HEK293 (cell line): ENCODE measurements around the gene CTSF.

Experiments used
- CTCF ChIA-PET: fragments of 350-600 bp; formaldehyde crosslinking; extraction: SDS; loops from one replicate; lab custom pipeline; 2021; ENCODE audit warnings: antibody characterized with exemption; lab: Yijun Ruan, JAX
- POLR2A ChIA-PET: fragments of 300-600 bp; formaldehyde crosslinking; extraction: SDS; loops from one replicate; lab custom pipeline; 2020; ENCODE audit warnings: antibody characterized with exemption, inconsistent platforms; lab: Yijun Ruan, JAX
- H3K27ac ChIP-seq: fragments of 200-500 bp; sonication (Bioruptor generic); 2 replicates; pipeline ENCODE4 v1.5.1; 2014; ENCODE audit warnings: low read depth, low read length, control low read depth, inconsistent platforms; ENCODE audit errors: extremely low read depth
- H3K36me3 ChIP-seq, 2 experiments: fragments of 200-500 bp in 1 of 2; sonication (Bioruptor generic) in 1 of 2; 1 replicate in 1 of 2; 2 replicates in 1 of 2; pipeline ENCODE4 v1.5.1; 2014 to 2017; ENCODE audit warnings: inconsistent platforms in 2 of 2, low read length in 2 of 2; ENCODE audit not compliant: control insufficient read depth in 2 of 2, insufficient read depth in 1 of 2
- H3K4me1 ChIP-seq: fragments of 200-500 bp; sonication (Bioruptor generic); 2 replicates; pipeline ENCODE4 v1.5.1; 2014; ENCODE audit warnings: mild to moderate bottlenecking, low read length, inconsistent platforms; ENCODE audit not compliant: control insufficient read depth, insufficient read depth
- H3K4me3 ChIP-seq: 2 replicates; pipeline ENCODE4 v1.5.1; 2011; ENCODE audit warnings: low read depth, mild to moderate bottlenecking, control low read depth, low read length, moderate library complexity
- H3K9me3 ChIP-seq: fragments of 200-500 bp; sonication (Bioruptor generic); 2 replicates; pipeline ENCODE4 v1.5.1; 2014; ENCODE audit warnings: low read depth, low read length, inconsistent platforms; ENCODE audit not compliant: control insufficient read depth, insufficient read depth
- EGR2 ChIP-seq: fragments of 450-650 bp; formaldehyde crosslinking; IDR thresholded peaks from 2 replicates; pipeline ENCODE4 v1.5.1; 2016; ENCODE audit warnings: low read depth, missing biosample characterization, missing genetic modification characterization
- GLIS1 ChIP-seq: fragments of 450-650 bp; formaldehyde crosslinking; IDR thresholded peaks from 2 replicates; pipeline ENCODE4 v1.5.1; 2016; ENCODE audit warnings: missing biosample characterization, missing genetic modification characterization
- GLIS2 ChIP-seq: fragments of 450-650 bp; formaldehyde crosslinking; IDR thresholded peaks from 2 replicates; pipeline ENCODE4 v1.5.1; 2016; ENCODE audit warnings: missing biosample characterization, missing genetic modification characterization
- HOXC10 ChIP-seq: sonication (generic); formaldehyde crosslinking; IDR thresholded peaks from 2 replicates; pipeline ENCODE4 v1.8.1; 2023; ENCODE audit warnings: mild to moderate bottlenecking, missing genetic modification reagents
- IKZF3 ChIP-seq: fragments of 450-650 bp; IDR thresholded peaks from 2 replicates; pipeline ENCODE4 v1.5.0; 2018; ENCODE audit warnings: missing biosample characterization, mild to moderate bottlenecking, missing genetic modification characterization, moderate library complexity
- KLF9 ChIP-seq: fragments of 450-650 bp; formaldehyde crosslinking; IDR thresholded peaks from 2 replicates; pipeline ENCODE4 v1.5.1; 2016; ENCODE audit warnings: missing biosample characterization, missing genetic modification characterization, low read depth
- SP2 ChIP-seq: fragments of 450-650 bp; formaldehyde crosslinking; IDR thresholded peaks from 2 replicates; pipeline ENCODE4 v1.5.1; 2016; ENCODE audit warnings: missing biosample characterization, missing genetic modification characterization
- SP3 ChIP-seq: fragments of 450-650 bp; formaldehyde crosslinking; IDR thresholded peaks from 2 replicates; pipeline ENCODE4 v1.5.1; 2016; ENCODE audit warnings: missing biosample characterization, missing genetic modification characterization
- ZBTB8A ChIP-seq: fragments of 450-650 bp; formaldehyde crosslinking; IDR thresholded peaks from 2 replicates; pipeline ENCODE4 v1.5.1; 2016; ENCODE audit warnings: missing biosample characterization, missing genetic modification characterization
- ZFHX2 ChIP-seq: fragments of 450-650 bp; formaldehyde crosslinking; conservative IDR thresholded peaks from 2 replicates; pipeline ENCODE4 v1.5.1; 2016; ENCODE audit warnings: missing biosample characterization, missing genetic modification characterization
- ZFP69B ChIP-seq: fragments of 450-650 bp; formaldehyde crosslinking; IDR thresholded peaks from 2 replicates; pipeline ENCODE4 v1.5.1; 2016; ENCODE audit warnings: missing biosample characterization, missing genetic modification characterization
- ZNF157 ChIP-seq: fragments of 450-650 bp; formaldehyde crosslinking; IDR thresholded peaks from 2 replicates; pipeline ENCODE4 v1.5.1; 2016; ENCODE audit warnings: missing biosample characterization, missing genetic modification characterization
- ZNF433 ChIP-seq: fragments of 450-650 bp; formaldehyde crosslinking; IDR thresholded peaks from 2 replicates; pipeline ENCODE4 v1.5.1; 2016; ENCODE audit warnings: missing biosample characterization, missing genetic modification characterization, low read depth
- ZNF529 ChIP-seq: fragments of 450-650 bp; formaldehyde crosslinking; IDR thresholded peaks from 2 replicates; pipeline ENCODE4 v1.5.1; 2017; ENCODE audit warnings: missing genetic modification characterization, missing biosample characterization; ENCODE audit not compliant: insufficient replicate concordance
- ZNF585B ChIP-seq: fragments of 450-650 bp; formaldehyde crosslinking; IDR thresholded peaks from 2 replicates; pipeline ENCODE4 v1.5.1; 2016; ENCODE audit warnings: missing biosample characterization, missing genetic modification characterization
- ZNF658 ChIP-seq: fragments of 450-650 bp; formaldehyde crosslinking; IDR thresholded peaks from 2 replicates; pipeline ENCODE4; 2016; ENCODE audit warnings: missing biosample characterization, missing genetic modification characterization
- ZNF660 ChIP-seq: fragments of 450-650 bp; IDR thresholded peaks from 2 replicates; pipeline ENCODE4 v1.5.1; 2018; ENCODE audit warnings: missing biosample characterization, mild to moderate bottlenecking, missing genetic modification characterization
- ZSCAN16 ChIP-seq: fragments of 450-650 bp; formaldehyde crosslinking; IDR thresholded peaks from 2 replicates; pipeline ENCODE4 v1.5.1; 2016; ENCODE audit warnings: missing biosample characterization, missing genetic modification characterization
- TF ChIP-seq, protein P1 (sequence below): fragments of 450-650 bp; formaldehyde crosslinking; optimal IDR thresholded peaks from 2 replicates; pipeline ENCODE3; 2016; ENCODE audit warnings: missing biosample characterization, mild to moderate bottlenecking, missing genetic modification characterization
- TF ChIP-seq, protein P2 (sequence below): fragments of 450-650 bp; formaldehyde crosslinking; IDR thresholded peaks from 2 replicates; pipeline ENCODE4 v1.5.1; 2016; ENCODE audit warnings: missing biosample characterization, missing genetic modification characterization
- TF ChIP-seq, protein P3 (sequence below): fragments of 450-650 bp; IDR thresholded peaks from 2 replicates; pipeline ENCODE4 v1.5.1; 2018; ENCODE audit warnings: missing biosample characterization, mild to moderate bottlenecking, missing genetic modification characterization
- TF ChIP-seq, protein P4 (sequence below): fragments of 450-650 bp; formaldehyde crosslinking; IDR thresholded peaks from 2 replicates; pipeline ENCODE4; 2016; ENCODE audit warnings: missing biosample characterization, missing genetic modification characterization
- TF ChIP-seq, protein P5 (sequence below): fragments of 450-650 bp; formaldehyde crosslinking; IDR thresholded peaks from 2 replicates; pipeline ENCODE4 v1.5.1; 2016; ENCODE audit warnings: missing biosample characterization, missing genetic modification characterization
- TF ChIP-seq, protein P6 (sequence below): fragments of 450-650 bp; formaldehyde crosslinking; conservative IDR thresholded peaks from 2 replicates; pipeline ENCODE4 v1.5.1; 2016; ENCODE audit warnings: low read depth, missing biosample characterization, missing genetic modification characterization

CTSF gene

DNA sequence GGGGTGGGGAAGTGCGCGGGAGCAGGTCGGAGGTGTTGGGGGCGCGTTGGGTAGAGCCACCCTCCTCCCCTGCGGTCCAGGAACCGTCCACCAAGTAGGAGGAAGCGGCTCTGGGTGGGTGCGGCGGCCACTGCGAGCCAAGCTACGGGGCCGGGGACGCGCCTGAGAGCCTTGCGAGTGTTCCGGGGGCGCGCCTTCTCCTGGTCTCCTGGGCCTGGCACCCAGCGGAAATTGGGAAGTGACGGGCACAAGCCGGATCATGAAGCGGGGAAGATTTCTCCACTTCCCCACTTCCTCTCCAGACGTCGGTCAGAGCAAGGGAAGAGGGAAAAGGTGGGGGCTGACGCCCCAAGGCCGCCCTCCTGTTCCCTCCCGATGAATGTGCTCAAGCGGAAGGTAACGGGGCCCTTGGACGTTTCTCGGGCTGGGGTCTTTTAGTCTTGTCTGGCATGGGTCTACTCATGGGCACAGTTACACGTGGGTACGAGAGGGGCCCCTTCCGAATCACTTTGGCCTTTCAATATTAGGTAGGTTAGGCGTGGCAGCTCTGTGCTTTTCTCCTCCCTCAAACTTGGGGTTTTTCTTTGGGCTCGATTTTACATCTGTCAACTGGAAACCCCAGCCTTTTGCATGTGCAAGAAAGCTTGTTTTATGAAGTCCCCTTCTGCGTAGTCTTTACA is 48.9 kb upstream of the CTSF start:
- H3K4me1 ChIP-seq: 0 out of 2 replicates have a peak, but pooled peaks cover 3% of the 10 kb centered on the region
- H3K4me3 ChIP-seq: peak overlapping the region; percentile 75
- peaks cover 15 to 46% of the 10 kb centered on the region in 2 experiments; a peak in 2 of 3 replicates for H3K36me3 ChIP-seq
- ChIA-PET POLR2A (interaction anchor here (0.6 to 2.5 kb wide), 22 partner anchors 8 to 456 kb away, joined by 3 to 98 read pairs (median 6); partner anchors contain the start of genes CCDC87, CCS, DPP3 and RBM4), CTCF (interaction anchor here (1.0 to 1.2 kb wide), 2 partner anchors 25 to 61 kb away, joined by 3 to 6 read pairs; partner anchors contain the start of genes CCDC87 and CCS)
- no peaks in the 10 kb centered on the region for H3K9me3 ChIP-seq
- H3K27ac ChIP-seq: peak overlapping the region; percentile 95; the same call in 1 of the 2 replicates
- TF ChIP-seq HOXC10 (CRISPR knock-in tag) (no peak), ZBTB8A (no peak), IKZF3 (tag by site-specific recombination) (no peak), GLIS2 (tag by site-specific recombination) (peak; percentile 75), EGR2 (tag by site-specific recombination) (peak; percentile 89), ZFP69B (tag by site-specific recombination) (no peak), ZSCAN16 (tag by site-specific recombination) (no peak), ZNF157 (tag by site-specific recombination) (no peak), ZNF660 (tag by site-specific recombination) (no peak), ZNF529 (tag by site-specific recombination) (no peak), ZFHX2 (tag by site-specific recombination) (peak; percentile 6; the same call in 1 of the 2 replicates), ZNF585B (tag by site-specific recombination) (no peak), ZNF658 (no peak), SP3 (tag by site-specific recombination) (0 out of 2 replicates have a peak, but pooled peaks have one; percentile 8), ZNF433 (no peak), SP2 (tag by site-specific recombination) (peak; percentile 60), GLIS1 (tag by site-specific recombination) (0 out of 2 replicates have a peak, but pooled peaks have one; percentile 42), KLF9 (tag by site-specific recombination) (peak; percentile 5; the same call in 1 of the 2 replicates)
- TF ChIP-seq, protein P1, sequence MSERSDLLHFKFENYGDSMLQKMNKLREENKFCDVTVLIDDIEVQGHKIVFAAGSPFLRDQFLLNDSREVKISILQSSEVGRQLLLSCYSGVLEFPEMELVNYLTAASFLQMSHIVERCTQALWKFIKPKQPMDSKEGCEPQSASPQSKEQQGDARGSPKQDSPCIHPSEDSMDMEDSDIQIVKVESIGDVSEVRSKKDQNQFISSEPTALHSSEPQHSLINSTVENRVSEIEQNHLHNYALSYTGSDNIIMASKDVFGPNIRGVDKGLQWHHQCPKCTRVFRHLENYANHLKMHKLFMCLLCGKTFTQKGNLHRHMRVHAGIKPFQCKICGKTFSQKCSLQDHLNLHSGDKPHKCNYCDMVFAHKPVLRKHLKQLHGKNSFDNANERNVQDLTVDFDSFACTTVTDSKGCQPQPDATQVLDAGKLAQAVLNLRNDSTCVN (tag by site-specific recombination): peak; percentile 84
- TF ChIP-seq, protein P2, sequence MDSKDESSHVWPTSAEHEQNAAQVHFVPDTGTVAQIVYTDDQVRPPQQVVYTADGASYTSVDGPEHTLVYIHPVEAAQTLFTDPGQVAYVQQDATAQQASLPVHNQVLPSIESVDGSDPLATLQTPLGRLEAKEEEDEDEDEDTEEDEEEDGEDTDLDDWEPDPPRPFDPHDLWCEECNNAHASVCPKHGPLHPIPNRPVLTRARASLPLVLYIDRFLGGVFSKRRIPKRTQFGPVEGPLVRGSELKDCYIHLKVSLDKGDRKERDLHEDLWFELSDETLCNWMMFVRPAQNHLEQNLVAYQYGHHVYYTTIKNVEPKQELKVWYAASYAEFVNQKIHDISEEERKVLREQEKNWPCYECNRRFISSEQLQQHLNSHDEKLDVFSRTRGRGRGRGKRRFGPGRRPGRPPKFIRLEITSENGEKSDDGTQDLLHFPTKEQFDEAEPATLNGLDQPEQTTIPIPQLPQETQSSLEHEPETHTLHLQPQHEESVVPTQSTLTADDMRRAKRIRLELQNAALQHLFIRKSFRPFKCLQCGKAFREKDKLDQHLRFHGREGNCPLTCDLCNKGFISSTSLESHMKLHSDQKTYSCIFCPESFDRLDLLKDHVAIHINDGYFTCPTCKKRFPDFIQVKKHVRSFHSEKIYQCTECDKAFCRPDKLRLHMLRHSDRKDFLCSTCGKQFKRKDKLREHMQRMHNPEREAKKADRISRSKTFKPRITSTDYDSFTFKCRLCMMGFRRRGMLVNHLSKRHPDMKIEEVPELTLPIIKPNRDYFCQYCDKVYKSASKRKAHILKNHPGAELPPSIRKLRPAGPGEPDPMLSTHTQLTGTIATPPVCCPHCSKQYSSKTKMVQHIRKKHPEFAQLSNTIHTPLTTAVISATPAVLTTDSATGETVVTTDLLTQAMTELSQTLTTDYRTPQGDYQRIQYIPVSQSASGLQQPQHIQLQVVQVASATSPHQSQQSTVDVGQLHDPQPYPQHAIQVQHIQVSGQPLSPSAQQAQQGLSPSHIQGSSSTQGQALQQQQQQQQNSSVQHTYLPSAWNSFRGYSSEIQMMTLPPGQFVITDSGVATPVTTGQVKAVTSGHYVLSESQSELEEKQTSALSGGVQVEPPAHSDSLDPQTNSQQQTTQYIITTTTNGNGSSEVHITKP (tag by site-specific recombination): peak; percentile 51; the same call in 1 of the 2 replicates
- TF ChIP-seq, protein P3, sequence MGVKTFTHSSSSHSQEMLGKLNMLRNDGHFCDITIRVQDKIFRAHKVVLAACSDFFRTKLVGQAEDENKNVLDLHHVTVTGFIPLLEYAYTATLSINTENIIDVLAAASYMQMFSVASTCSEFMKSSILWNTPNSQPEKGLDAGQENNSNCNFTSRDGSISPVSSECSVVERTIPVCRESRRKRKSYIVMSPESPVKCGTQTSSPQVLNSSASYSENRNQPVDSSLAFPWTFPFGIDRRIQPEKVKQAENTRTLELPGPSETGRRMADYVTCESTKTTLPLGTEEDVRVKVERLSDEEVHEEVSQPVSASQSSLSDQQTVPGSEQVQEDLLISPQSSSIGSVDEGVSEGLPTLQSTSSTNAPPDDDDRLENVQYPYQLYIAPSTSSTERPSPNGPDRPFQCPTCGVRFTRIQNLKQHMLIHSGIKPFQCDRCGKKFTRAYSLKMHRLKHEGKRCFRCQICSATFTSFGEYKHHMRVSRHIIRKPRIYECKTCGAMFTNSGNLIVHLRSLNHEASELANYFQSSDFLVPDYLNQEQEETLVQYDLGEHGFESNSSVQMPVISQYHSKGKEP (tag by site-specific recombination): no peak
- TF ChIP-seq, protein P4, sequence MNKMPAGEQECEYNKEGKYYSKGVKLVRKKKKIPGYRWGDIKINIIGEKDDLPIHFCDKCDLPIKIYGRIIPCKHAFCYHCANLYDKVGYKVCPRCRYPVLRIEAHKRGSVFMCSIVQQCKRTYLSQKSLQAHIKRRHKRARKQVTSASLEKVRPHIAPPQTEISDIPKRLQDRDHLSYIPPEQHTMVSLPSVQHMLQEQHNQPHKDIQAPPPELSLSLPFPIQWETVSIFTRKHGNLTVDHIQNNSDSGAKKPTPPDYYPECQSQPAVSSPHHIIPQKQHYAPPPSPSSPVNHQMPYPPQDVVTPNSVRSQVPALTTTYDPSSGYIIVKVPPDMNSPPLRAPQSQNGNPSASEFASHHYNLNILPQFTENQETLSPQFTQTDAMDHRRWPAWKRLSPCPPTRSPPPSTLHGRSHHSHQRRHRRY (tag by site-specific recombination): 0 out of 2 replicates have a peak, but pooled peaks have one; percentile 19
- TF ChIP-seq, protein P5, sequence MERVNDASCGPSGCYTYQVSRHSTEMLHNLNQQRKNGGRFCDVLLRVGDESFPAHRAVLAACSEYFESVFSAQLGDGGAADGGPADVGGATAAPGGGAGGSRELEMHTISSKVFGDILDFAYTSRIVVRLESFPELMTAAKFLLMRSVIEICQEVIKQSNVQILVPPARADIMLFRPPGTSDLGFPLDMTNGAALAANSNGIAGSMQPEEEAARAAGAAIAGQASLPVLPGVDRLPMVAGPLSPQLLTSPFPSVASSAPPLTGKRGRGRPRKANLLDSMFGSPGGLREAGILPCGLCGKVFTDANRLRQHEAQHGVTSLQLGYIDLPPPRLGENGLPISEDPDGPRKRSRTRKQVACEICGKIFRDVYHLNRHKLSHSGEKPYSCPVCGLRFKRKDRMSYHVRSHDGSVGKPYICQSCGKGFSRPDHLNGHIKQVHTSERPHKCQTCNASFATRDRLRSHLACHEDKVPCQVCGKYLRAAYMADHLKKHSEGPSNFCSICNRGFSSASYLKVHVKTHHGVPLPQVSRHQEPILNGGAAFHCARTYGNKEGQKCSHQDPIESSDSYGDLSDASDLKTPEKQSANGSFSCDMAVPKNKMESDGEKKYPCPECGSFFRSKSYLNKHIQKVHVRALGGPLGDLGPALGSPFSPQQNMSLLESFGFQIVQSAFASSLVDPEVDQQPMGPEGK (tag by site-specific recombination): peak; percentile 30
- TF ChIP-seq, protein P6, sequence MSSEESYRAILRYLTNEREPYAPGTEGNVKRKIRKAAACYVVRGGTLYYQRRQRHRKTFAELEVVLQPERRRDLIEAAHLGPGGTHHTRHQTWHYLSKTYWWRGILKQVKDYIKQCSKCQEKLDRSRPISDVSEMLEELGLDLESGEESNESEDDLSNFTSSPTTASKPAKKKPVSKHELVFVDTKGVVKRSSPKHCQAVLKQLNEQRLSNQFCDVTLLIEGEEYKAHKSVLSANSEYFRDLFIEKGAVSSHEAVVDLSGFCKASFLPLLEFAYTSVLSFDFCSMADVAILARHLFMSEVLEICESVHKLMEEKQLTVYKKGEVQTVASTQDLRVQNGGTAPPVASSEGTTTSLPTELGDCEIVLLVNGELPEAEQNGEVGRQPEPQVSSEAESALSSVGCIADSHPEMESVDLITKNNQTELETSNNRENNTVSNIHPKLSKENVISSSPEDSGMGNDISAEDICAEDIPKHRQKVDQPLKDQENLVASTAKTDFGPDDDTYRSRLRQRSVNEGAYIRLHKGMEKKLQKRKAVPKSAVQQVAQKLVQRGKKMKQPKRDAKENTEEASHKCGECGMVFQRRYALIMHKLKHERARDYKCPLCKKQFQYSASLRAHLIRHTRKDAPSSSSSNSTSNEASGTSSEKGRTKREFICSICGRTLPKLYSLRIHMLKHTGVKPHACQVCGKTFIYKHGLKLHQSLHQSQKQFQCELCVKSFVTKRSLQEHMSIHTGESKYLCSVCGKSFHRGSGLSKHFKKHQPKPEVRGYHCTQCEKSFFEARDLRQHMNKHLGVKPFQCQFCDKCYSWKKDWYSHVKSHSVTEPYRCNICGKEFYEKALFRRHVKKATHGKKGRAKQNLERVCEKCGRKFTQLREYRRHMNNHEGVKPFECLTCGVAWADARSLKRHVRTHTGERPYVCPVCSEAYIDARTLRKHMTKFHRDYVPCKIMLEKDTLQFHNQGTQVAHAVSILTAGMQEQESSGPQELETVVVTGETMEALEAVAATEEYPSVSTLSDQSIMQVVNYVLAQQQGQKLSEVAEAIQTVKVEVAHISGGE (tag by site-specific recombination): peak; percentile 62
